Left ventricle myocardium superior (tissue), 1 donor: ENCODE results near the gene GRK5. TPM values are rescaled to one million over a fixed set of nuclear protein-coding genes. Genes with fewer than 3 reads are reported as not detected.
A peak's percentile ranks its signal among the peaks of the same experiment; 100 is the strongest.

Experiments used
- ATAC-seq: fragments of 200-7000 bp; cut with Tn5 transposase; one replicate; pipeline ENCODE4 v1.9.1; 2020; ENCODE audit warnings: mild to moderate bottlenecking, moderate library complexity
- DNase-seq: peaks from one replicate; pipeline ENCODE4 v3.0.0-alpha.2; 2020
- intact Hi-C: fragments of 100-400 bp; cut with micrococcal nuclease; formaldehyde crosslinking; loops from one replicate; pipeline ENCODE4 v1.11.0; 2022
- total RNA-seq: library from RNA; stranded (reverse); fragmentation: NEBNext Ultra II Directional; extraction: Animal tissue kit (Norgen Biotek cat#: 25700); gene quantifications from one replicate; pipeline ENCODE4 v1.2.1, GENCODE V29; 2021
- donor health status: DM: no; HTN: yes; CAD: no; lungs with severe emphysema.

GRK5 gene
- total RNA-seq, 1 donor from 2014 or later: 43.4 TPM

DNA sequence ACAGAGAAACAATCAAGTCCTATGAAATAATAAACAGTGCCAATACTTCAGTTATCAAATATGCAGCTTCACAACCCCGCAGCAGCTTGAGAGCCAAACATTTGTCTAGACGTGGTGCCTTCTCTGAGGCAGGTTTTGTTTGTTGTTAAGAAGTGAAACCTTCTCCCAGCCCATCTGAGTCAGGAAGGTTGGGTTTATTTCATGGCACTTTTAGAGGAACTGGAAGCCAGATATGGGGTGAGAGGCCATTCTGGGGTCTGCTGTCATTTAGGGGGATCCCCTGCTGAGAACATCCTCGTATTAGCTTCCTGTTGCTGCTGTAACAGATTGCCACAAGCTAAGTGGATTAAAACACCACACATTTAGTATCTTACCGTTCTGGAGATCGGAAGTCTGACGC lies 113.6 kb downstream of the GRK5 start:
- intact Hi-C loops: no loop called here
- DNase-seq: no peak
- no peak for ATAC-seq

DNA sequence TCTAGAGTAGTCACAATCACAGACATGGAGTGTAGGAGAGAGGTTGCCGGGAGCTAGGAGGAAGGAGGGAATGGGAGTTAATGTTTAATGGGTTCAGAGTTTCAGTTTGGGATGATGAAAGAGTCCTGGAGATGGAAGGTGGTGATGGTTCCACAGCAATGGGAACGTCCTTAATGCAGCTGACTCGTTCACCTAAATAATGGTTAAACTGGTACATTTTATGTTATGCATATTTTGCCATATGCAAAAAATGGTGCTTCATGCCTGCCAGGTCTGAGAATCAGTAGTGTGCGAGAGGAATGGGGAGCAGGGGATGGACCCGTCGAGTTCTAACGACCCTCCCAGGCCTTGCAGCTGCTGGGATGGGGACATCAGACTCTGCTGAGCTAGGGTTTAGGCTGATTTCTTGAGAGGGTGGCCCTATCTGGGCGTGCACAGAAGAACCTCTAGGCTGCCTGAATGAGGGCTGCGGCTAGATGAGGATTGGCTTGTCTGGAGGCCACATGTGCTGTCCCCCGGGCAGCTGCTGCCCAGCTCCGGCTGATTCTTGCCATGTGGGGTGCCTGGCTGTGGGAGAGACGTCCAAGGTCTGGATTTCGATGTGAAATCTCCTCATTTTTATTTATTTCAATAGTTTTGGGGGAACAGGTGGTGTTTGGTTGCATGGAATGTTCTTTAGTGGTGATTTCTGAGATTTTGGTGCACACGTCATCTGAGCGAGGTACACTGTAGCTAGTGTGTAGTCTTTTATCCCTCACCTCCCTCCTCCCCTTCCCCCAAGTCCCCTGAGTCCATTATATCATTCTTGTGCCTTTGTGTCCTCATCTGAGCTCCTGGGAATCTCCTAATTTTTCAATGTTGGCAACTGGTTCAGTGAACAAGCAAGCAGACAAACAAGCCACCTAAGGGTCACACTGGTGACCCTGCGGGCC lies 116.0 kb downstream of the GRK5 start:
- intact Hi-C loops: no loop called here
- ATAC-seq (no peak), DNase-seq (no peak)

DNA sequence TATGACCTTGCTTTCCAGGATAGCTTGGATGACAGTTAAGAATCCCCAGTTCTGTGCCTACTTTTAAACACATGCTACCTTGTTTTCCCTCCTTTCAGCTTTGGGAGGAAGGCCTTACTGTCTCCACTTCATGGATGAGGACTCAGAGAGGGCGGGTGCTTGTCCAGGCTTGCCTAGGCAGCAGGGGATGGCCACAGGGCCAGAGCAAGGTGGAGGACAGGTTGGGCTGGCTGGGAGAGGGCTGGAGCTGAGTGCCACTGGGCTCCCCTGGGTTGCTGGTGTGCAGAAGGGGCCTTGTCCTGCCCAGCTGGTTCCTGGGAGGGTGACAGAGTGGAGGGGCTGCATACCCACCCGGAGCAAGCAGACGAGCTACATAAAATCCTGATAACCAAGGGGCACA lies 117.8 kb downstream of the GRK5 start:
- intact Hi-C loops: no loop called here

DNA sequence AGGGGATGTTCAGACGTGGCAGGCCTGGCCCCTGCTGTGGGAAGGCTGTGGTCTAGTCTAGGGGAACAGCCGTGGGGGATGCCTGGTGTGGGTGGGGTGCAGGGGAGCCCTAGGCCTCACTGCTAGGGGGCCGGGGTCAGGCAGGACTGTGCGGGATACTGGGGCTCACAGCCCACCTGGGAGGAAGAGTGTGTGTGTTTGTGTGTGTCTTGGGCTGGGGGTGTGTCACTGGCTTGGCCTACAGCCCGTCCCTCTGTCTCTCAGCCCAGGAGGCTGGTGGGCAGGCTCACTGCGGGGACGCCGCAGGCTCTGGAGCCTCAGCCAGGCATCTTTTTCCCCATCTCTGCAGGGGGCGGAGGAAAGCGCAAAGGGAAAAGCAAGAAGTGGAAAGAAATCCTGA lies 118.8 kb downstream of the GRK5 start:
- ATAC-seq (no peak), DNase-seq (no peak)
- intact Hi-C loops: no loop called here

More for the DNA sequence above, 117.8 kb downstream of the GRK5 start:
- ATAC-seq (no peak), DNase-seq (no peak)

DNA sequence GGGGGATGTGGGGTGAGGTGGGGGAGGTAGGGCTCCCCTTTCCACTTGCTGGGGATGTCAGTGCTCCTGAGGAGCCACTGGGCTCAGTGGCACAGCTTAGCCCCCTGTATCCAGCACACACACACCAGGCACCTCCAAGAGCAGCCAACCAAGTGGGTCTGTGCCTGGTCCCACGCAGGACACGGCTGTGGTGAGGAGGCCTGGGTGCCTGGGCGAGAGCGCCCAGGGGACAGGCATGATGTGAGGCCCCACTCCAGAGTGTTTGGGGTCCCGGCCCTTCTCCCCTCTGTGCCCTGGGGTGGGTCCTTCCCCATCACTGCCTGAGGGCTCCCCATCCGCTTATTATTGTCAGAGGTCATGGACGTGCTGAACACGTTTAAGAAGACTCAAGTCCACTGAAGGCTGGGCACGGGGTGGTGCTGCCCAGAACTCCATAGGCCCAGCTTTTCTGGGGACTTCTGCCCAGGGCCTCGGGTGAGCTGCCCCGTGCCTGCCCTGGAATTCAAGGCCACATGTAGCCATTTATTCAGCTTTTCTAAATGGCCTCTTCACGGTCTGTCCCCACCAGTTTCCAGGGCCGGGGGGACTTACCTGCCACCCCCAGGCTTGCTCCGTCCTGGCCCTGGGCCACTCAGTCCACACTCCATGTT lies 119.8 kb downstream of the GRK5 start:
- no peak for DNase-seq
- intact Hi-C loops: no loop called here
- ATAC-seq: no peak

DNA sequence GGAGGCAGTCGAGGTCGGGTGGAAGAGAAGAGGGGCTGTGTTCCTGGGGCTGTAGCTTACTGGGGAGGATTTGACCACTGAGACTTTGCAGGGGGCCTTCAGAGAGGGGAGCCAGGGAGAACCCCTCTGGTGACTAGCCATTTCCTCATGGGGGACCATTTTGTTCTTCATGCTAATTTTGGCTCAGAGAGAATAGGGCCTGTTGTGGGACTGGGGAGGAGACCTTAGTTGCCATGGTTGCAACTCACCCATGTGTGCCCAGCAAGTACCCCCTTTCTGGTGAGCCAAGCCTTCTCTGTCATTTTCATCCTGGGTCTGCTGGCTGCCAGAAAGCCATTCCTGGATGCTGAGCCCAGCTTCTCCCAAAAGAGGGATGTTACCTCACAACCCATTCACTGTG lies 120.9 kb downstream of the GRK5 start:
- no peak for DNase-seq
- intact Hi-C loops: no loop called here

DNA sequence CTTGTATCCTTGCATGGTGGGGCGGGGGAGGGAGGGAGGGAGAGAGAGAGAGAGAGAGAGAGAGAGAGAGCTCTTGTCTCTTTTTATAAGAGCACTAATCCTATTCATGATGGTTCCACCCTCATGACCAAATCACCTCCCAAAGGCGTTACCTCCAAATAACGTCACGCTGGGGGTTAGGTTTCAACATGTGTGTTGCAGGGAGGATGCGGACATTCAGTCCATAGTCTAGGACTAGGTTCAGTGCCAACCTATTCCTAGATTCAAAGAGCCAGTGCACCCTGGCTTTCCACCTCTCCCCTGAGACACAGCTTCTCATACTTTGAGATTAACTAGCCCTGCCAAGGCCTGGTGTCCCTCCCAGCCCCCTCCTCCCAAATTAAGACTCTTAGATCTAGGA lies 123.0 kb downstream of the GRK5 start:
- peak; percentile 14 for DNase-seq
- peak; percentile 19 for ATAC-seq
- intact Hi-C loops: no loop called here

More for the DNA sequence above, 120.9 kb downstream of the GRK5 start:
- ATAC-seq: no peak

DNA sequence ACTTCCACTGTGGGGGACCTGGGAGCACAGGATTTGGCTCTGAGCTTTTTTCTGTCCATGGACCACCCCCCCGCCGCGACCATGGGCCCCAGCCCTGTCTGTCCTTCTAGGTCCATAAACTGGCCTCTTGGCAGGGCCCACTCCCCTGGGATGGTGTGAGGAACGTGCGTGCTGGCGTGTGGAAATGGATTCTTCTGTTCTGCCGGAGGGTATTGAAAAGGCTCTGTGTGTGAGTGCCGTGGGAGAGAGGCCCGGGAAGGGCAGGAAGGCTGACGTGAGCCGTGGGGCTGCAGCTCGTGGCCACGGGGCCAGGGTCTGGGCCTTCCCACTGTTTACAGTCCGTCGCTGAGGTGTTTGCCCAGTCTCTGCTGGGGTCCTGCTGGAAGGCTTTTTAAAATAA lies 123.7 kb downstream of the GRK5 start:
- DNase-seq: peak; percentile 71
- ATAC-seq: peak; percentile 34
- intact Hi-C loops: no loop called here

DNA sequence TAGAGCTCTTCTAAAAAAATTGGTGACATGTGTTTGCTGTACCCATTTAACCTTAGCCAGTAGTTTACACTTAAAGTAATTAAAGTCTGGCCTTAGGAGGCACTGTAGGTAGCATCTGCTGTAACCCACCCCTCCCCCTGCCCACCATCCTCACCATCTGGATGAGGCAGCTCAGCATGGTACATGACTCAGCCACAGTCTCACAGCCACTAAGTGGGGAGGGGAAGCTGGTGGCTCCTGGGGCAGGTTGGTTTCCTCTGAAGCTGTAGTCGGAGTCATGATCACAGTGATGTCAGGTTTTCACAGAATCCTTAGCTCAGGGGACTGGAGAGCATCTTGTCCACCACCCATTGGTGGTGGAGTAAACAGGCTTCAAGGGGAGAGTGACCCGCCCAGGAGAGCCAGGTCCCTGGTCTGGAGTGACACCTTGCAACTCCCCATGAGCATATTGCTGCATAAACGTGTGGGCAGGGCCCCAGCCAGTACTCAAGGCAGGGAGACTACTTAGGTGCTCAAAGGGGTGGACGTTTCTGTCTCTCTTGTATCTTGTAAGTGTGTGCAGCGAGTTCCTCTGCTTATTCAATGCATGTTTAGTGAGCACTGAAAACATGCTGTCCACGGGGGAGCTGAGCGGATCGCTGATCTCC lies 125.9 kb downstream of the GRK5 start:
- DNase-seq (no peak), ATAC-seq (no peak)
- intact Hi-C loops: no loop called here

DNA sequence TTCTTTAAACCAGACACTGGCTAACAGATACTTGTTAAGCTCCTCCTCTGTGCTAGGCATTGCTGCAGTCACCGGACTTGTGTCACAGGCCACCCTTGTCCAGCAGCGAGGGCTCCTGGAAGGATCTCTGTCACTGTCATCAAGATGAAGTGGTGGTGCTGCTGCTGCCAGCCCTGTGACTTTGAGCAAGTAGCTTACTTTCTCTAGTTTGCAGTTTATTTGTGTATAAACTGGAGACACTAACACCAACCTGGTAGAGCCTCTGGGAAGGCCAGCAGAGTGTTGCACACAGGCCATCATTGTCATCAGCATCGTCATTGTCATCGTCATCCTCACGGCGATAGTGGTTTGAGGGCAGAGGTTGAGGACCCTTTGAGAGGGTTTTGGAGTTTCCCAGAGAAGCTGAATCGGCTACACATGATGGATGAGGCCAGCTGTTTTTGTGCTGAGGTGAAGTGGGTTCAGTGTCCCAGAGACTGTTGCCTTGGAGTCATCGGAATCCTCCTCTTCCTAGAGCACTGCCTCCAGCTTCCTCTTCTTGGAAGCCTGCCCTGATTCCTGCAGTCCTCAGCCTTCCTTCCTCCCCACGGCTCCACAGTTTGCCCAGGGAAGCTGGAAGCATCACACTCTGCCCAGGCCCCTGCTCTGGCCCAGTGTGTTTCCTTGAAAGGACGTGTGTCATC lies 128.4 kb downstream of the GRK5 start:
- intact Hi-C loops: no loop called here

DNA sequence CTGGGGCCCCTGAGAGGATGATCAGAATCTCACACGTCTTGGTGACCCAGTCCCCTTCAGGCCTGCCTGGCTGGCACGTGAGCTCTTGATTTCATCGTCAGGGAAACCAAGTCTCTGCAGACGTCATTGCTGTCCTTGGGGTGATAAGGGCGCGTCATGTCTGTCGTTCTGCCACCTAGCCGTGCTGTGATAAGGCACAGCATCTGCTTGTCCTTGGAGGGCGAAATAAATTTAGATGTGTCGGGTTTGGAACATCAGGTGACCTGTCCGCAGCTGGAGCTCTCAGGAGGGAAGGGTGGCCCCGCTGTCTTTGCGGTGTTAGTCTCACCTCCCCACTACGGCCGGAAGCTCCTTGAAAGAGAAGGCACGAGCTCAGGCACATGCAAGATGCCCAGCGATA lies 129.2 kb downstream of the GRK5 start:
- ATAC-seq (peak; percentile 75), DNase-seq (peak; percentile 79)
- intact Hi-C loops: no loop called here

More for the DNA sequence above, 128.4 kb downstream of the GRK5 start:
- DNase-seq: no peak
- ATAC-seq: peak; percentile 64

DNA sequence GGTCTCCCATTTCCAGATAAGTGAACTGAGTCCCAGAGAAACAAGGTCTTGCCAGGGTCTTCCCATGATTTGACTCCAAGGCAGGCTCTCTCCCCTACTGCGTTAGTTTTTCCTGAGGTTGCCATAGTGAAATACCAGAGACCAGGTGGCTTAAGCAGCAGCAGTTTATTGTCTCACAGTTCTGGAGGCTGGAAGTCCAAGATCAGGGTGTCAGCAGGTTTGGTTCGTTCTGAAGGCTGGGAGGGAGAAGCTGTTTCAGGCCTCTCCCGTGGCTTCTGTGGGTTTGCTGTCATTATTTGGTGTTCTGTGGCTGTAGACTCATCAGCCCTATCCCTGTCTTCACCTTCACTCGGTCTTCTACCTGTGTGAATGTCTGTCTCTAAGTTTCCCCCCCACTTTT lies 129.9 kb downstream of the GRK5 start:
- no peak for ATAC-seq
- no peak for DNase-seq
- intact Hi-C loops: no loop called here

DNA sequence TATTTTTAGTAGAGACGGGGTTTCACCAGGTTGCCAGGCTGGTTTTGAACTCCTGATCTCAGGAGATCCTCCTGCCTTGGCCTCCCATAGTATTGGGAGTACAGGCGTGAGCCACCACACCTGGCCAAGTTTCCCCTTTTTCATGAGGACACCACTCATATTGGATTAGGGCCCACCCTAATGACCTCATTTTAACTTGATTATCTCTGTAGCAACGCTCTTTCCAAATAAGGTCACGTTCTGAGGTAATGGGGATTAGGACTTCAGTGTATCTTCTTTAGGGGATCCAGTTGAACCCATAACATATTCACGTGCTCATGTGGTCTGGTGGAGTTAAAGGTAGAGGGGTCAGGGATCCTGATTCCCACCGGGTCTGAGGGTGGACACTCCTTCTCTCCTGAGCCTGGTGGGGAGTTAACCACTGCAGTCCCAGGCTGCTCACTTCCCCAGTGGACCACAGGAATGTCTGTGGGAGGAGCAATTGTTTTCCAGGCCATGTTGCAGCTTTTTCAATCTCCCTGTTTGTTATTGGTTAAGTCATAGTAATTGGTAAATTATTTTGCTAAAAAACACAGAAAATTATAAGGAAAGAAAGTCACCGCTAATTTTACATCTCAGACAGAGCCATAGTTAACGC lies 130.5 kb downstream of the GRK5 start:
- DNase-seq (no peak), ATAC-seq (no peak)
- intact Hi-C loops: no loop called here

DNA sequence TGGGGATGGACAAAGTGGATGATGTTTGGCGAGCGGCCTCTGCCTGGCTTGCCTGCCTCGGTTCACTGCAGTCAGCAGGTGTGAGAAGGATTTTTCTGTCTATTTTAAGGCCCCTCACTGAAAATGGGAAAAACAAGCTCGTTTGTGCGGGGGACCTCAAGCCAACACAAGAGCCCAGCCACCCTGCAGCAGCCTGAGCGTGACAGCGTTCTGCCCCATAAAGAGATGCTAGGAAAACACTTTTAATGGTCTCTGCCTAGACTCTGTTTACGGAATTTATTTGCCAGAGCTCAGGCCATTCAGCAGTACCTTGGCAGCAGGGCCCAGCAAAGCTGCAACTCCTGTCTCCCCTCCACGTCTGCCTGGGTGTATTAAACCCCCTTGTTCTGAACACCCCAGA lies 131.7 kb downstream of the GRK5 start:
- intact Hi-C loops: no loop called here
- ATAC-seq (no peak), DNase-seq (no peak)

DNA sequence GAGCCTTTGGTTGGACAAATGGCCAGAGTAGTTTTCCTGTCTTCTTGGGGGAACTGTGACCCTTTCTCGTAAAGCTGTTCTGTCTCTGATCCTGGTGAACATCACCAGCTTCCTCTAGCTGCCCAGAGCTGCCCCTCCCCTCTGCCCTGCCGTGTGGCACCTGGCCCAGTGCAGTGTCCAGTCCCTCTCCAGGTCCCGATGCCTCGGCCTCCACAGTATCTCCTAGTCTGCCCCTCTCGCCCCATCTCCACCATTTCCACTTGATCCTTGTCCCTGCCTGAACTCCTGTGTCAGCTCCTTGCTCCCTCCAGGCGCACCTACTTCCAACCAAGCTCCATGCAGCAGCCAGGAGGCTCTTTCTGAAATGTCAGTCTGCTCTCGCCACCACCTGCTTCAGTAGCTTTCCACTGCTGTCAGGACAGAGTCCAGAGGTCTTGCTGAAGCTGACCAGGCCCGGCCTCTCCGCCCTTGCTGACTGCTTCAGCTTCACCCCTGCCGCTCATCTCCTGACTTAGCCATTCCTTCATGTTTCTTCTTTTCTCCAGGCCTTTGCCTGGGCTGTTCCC lies 133.6 kb downstream of the GRK5 start:
- intact Hi-C loops: no loop called here
- DNase-seq (no peak), ATAC-seq (peak; percentile 3)

DNA sequence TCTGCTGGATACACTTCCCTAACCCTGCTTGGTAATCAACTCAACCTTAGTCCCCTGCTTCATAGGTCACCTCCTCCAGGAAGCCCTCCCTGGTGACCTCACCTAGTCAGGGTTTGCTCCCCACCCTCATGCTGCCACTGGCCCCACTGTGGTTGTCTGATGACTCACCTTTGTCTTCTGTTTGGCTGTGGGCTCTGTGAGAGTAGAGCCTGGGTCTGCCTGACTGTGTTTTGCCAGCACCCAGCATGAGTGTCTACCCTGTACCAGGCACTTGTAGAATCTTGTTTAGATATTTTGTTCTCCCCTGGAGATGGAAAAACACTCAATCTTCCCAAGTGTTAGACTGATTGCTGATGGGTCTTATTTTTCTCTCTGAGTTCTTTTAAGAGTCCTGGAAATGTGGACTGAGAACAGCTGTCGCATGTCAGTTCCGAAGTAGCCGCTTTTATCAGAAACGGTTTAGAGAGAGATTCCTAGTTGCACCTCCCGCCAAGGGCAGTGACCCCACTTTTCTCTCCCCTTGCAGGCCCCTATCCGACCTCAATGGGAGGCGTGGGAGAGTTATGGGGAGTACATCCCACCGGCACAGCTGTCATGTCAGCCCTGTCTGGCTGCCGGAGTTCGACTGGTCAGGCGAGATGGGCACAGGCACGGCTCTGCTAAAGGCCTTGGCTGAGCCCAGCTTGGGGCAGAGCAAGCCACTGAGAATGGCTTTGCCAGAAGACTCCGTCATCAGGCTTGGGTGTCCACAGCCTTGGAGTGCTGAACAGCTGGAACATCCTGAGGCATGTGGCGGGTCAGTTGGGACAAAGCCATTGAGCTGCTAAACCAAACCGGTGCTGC lies 134.3 kb downstream of the GRK5 start:
- intact Hi-C loops: no loop called here
- peak; percentile 86 for ATAC-seq
- DNase-seq: peak; percentile 87

DNA sequence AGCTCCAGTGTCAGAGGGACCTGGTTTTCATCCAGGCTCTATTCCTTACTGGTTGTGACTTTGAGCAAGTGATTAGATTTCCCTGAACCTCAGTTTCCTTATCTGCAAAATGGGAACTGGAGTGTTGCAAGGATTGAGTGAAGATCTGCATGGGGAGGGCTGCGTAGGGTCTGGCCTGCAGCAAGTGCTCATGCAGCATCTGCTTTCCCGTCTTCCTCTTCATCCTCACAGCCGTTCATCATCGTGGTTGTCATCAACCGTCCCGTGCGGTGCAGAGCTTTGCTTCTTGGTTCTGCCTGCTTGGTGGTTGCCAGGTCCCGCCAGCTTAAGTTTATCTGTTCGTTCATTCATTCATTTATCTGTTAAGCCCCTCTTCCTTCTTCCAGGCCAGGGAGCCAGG lies 135.0 kb downstream of the GRK5 start:
- peak; percentile 15 for ATAC-seq
- intact Hi-C loops: no loop called here

DNA sequence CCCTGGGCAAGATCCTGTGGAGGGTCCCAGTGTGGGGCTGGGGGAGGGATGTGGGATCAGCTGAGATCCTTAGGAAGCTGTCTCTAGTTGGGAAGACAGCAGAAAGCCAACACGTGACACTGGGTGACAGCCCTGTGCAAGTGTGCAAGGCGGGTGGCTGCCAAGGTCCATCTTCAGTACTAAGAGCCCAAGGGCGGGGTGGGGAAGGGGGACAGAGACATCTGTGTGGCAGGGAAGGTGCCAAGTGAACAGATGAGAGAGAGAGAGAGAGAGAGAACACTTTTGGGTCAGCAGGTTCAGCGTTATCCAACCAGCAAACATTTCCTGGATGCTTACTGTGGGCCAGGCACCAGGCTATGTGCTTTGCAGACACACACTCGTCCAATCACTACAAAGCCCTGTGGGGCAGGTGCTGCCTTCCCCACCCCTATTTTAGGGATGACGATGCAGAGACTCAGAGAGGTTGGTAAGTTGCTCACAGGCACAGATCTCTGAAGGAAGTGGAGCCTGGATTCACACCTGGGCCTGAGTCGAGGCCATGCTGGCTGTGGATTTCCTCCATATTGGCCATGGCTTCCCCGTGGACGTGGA lies 135.7 kb downstream of the GRK5 start:
- no peak for DNase-seq
- no peak for ATAC-seq
- intact Hi-C loops: no loop called here

More for the DNA sequence above, 135.0 kb downstream of the GRK5 start:
- DNase-seq: peak; percentile 56
